Activated naive CD4-positive, alpha-beta T cell treated with anti-CD3 and anti-CD28 coated beads, Interleukin-2, amount 50 U/mL, for 24 hours (primary cell): ENCODE data around the gene SLC16A7.
"Not testable (repeated sequence)": the region's sequence is repeated elsewhere in the genome, so short reads cannot be mapped to it uniquely, and the experiment has no call there.

Source experiments
- H3K27ac Mint-ChIP-seq: one replicate; pipeline ENCODE4 v1.8.0; 2021; ENCODE audit warnings: mild to moderate bottlenecking, mixed read lengths
- H3K27me3 Mint-ChIP-seq: one replicate; pipeline ENCODE4 v1.8.0; 2021; ENCODE audit warnings: mixed read lengths
- H3K36me3 Mint-ChIP-seq: one replicate; pipeline ENCODE4 v1.8.0; 2021; ENCODE audit warnings: mixed read lengths
- H3K4me1 Mint-ChIP-seq: one replicate; pipeline ENCODE4 v1.8.0; 2021; ENCODE audit warnings: mixed read lengths
- H3K4me3 Mint-ChIP-seq: one replicate; pipeline ENCODE4 v1.8.0; 2021; ENCODE audit warnings: mild to moderate bottlenecking, mixed read lengths
- H3K9me3 Mint-ChIP-seq: one replicate; pipeline ENCODE4 v1.8.0; 2021; ENCODE audit warnings: mixed read lengths

SLC16A7 gene

GRCh38 chr12:59733200-59733599, 137.4 kb downstream of the SLC16A7 start:
- Mint-ChIP-seq H3K9me3 (peaks cover 3% of the 10 kb centered on the region), H3K4me3 (no peak overlapping the region), H3K27me3 (no peaks in the 10 kb centered on the region), H3K4me1 (peaks cover 27% of the 10 kb centered on the region), H3K36me3 (peaks cover 25% of the 10 kb centered on the region), H3K27ac (no peak overlapping the region)

GRCh38 chr12:59734371-59734770, 138.5 kb downstream of the SLC16A7 start:
- Mint-ChIP-seq H3K9me3 (peaks cover 4% of the 10 kb centered on the region), H3K4me3 (no peak overlapping the region), H3K27me3 (no peaks in the 10 kb centered on the region), H3K4me1 (peaks cover 24% of the 10 kb centered on the region), H3K36me3 (peaks cover 24% of the 10 kb centered on the region), H3K27ac (no peak overlapping the region)

GRCh38 chr12:59735231-59735630, 139.4 kb downstream of the SLC16A7 start:
- H3K9me3 Mint-ChIP-seq = peaks cover 4% of the 10 kb centered on the region
- no peaks in the 10 kb centered on the region for H3K27me3 Mint-ChIP-seq
- no peak overlapping the region for H3K4me3 Mint-ChIP-seq
- no peak overlapping the region for H3K27ac Mint-ChIP-seq
- H3K36me3 Mint-ChIP-seq = peaks cover 24% of the 10 kb centered on the region
- peaks cover 24% of the 10 kb centered on the region for H3K4me1 Mint-ChIP-seq

GRCh38 chr12:59736359-59736758, 140.5 kb downstream of the SLC16A7 start:
- Mint-ChIP-seq H3K36me3 (peaks cover 22% of the 10 kb centered on the region), H3K9me3 (peaks cover 4% of the 10 kb centered on the region), H3K4me3 (no peak overlapping the region), H3K27me3 (no peaks in the 10 kb centered on the region), H3K4me1 (peaks cover 24% of the 10 kb centered on the region), H3K27ac (no peak overlapping the region)

- Mint-ChIP-seq H3K9me3 (peaks cover 4% of the 10 kb centered on the region), H3K4me1 (peaks cover 20% of the 10 kb centered on the region), H3K4me3 (no peak overlapping the region), H3K36me3 (peaks cover 18% of the 10 kb centered on the region), H3K27ac (no peak overlapping the region), H3K27me3 (no peaks in the 10 kb centered on the region)
Observed at GRCh38 chr12:59736786-59737185, 141.0 kb downstream of the SLC16A7 start.

GRCh38 chr12:59737725-59738463, 142.1 kb downstream of the SLC16A7 start:
- Mint-ChIP-seq H3K27me3 (no peaks in the 10 kb centered on the region), H3K4me3 (no peak overlapping the region), H3K9me3 (peaks cover 4% of the 10 kb centered on the region), H3K36me3 (peaks cover 19% of the 10 kb centered on the region), H3K27ac (peak overlapping the region; percentile 23), H3K4me1 (peaks cover 15% of the 10 kb centered on the region)

GRCh38 chr12:59742841-59743240, 147.0 kb downstream of the SLC16A7 start:
- Mint-ChIP-seq H3K27me3 (no peaks in the 10 kb centered on the region), H3K36me3 (peaks cover 40% of the 10 kb centered on the region), H3K4me1 (peaks cover 5% of the 10 kb centered on the region), H3K9me3 (peaks cover 4% of the 10 kb centered on the region), H3K27ac (no peak overlapping the region), H3K4me3 (no peak overlapping the region)

GRCh38 chr12:59744564-59744963, 148.7 kb downstream of the SLC16A7 start:
- peaks cover 39% of the 10 kb centered on the region for H3K36me3 Mint-ChIP-seq
- no peaks in the 10 kb centered on the region for H3K27me3 Mint-ChIP-seq
- H3K9me3 Mint-ChIP-seq = peaks cover 3% of the 10 kb centered on the region

GRCh38 chr12:59751091-59751490, 155.3 kb downstream of the SLC16A7 start:
- not testable (repeated sequence) for H3K27me3 Mint-ChIP-seq, H3K9me3 Mint-ChIP-seq, H3K4me1 Mint-ChIP-seq, H3K27ac Mint-ChIP-seq, H3K4me3 Mint-ChIP-seq
- H3K36me3 Mint-ChIP-seq = peaks cover 26% of the 10 kb centered on the region

More at GRCh38 chr12:59744564-59744963, 148.7 kb downstream of the SLC16A7 start:
- no peak overlapping the region for H3K4me3 Mint-ChIP-seq
- H3K4me1 Mint-ChIP-seq = no peaks in the 10 kb centered on the region
- no peak overlapping the region for H3K27ac Mint-ChIP-seq

- Mint-ChIP-seq H3K9me3 (no peaks in the 10 kb centered on the region), H3K4me1 (peaks cover 7% of the 10 kb centered on the region), H3K4me3 (no peak overlapping the region), H3K27me3 (no peaks in the 10 kb centered on the region), H3K36me3 (peaks cover 13% of the 10 kb centered on the region), H3K27ac (no peak overlapping the region)
Observed at GRCh38 chr12:59761542-59761941, 165.7 kb downstream of the SLC16A7 start.

GRCh38 chr12:59763835-59764234, 168.0 kb downstream of the SLC16A7 start:
- Mint-ChIP-seq H3K4me1 (peaks cover 17% of the 10 kb centered on the region), H3K9me3 (no peaks in the 10 kb centered on the region), H3K4me3 (no peak overlapping the region), H3K27ac (no peak overlapping the region), H3K36me3 (peaks cover 18% of the 10 kb centered on the region), H3K27me3 (no peaks in the 10 kb centered on the region)

GRCh38 chr12:59768031-59768430, 172.2 kb downstream of the SLC16A7 start:
- H3K27me3 Mint-ChIP-seq = no peaks in the 10 kb centered on the region
- no peaks in the 10 kb centered on the region for H3K9me3 Mint-ChIP-seq
- no peak overlapping the region for H3K27ac Mint-ChIP-seq
- peaks cover 18% of the 10 kb centered on the region for H3K4me1 Mint-ChIP-seq
- H3K36me3 Mint-ChIP-seq = peaks cover 23% of the 10 kb centered on the region
- no peak overlapping the region for H3K4me3 Mint-ChIP-seq

- no peak overlapping the region for H3K27ac Mint-ChIP-seq
- H3K36me3 Mint-ChIP-seq = peaks cover 25% of the 10 kb centered on the region
Observed at GRCh38 chr12:59780605-59781135, 184.8 kb downstream of the SLC16A7 start.

GRCh38 chr12:59787610-59788009, 191.8 kb downstream of the SLC16A7 start:
- H3K27me3 Mint-ChIP-seq = no peaks in the 10 kb centered on the region
- no peaks in the 10 kb centered on the region for H3K4me1 Mint-ChIP-seq
- H3K36me3 Mint-ChIP-seq = peaks cover 19% of the 10 kb centered on the region
- H3K9me3 Mint-ChIP-seq = no peaks in the 10 kb centered on the region
- H3K4me3 Mint-ChIP-seq = no peak overlapping the region
- no peak overlapping the region for H3K27ac Mint-ChIP-seq

More at GRCh38 chr12:59780605-59781135, 184.8 kb downstream of the SLC16A7 start:
- H3K4me3 Mint-ChIP-seq = no peak overlapping the region
- H3K4me1 Mint-ChIP-seq = no peaks in the 10 kb centered on the region
- no peaks in the 10 kb centered on the region for H3K27me3 Mint-ChIP-seq
- H3K9me3 Mint-ChIP-seq = no peaks in the 10 kb centered on the region

- Mint-ChIP-seq H3K4me3 (no peak overlapping the region), H3K27me3 (no peaks in the 10 kb centered on the region), H3K4me1 (no peaks in the 10 kb centered on the region), H3K36me3 (peaks cover 35% of the 10 kb centered on the region), H3K9me3 (peaks cover 26% of the 10 kb centered on the region), H3K27ac (no peak overlapping the region)
Observed at GRCh38 chr12:59792647-59793046, 196.8 kb downstream of the SLC16A7 start.

- Mint-ChIP-seq H3K27me3 (peaks cover under 1% of the 10 kb centered on the region), H3K4me3 (no peak overlapping the region), H3K4me1 (no peaks in the 10 kb centered on the region), H3K9me3 (peaks cover 17% of the 10 kb centered on the region), H3K27ac (no peak overlapping the region), H3K36me3 (peaks cover 2% of the 10 kb centered on the region)
Observed at GRCh38 chr12:59803735-59804134, 207.9 kb downstream of the SLC16A7 start.
